ENCODE results near the gene C5. TPM values are rescaled to one million over a fixed set of nuclear protein-coding genes. Genes with fewer than 3 reads are reported as not detected.

The C5 gene
- total RNA-seq, 1 experiment from 2014 or later = 0.66 TPM

DNA sequence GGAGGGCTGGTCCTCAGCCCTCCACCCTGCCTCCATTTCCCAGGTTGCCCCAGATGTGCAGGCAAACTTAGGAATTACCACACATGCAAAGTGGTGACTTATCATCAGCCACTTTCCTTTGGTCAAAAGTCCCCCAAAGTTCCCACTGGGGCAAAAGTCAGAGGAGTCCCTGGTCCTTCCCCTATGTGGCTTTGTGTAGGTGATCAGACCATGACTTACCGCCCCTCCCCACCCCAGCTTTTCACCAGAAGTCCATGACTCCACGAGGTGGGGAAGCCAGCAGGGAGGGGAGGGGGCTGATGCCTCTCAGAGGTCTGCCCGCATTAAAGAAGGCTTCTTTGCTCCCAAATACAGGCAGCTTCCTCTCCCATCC is 129.3 kb downstream of the C5 start (continued):
- TF ChIP-seq TCF7L2 (IDR thresholded peaks at IDR 0.05; ENCODE audit: borderline replicate concordance, extremely low read depth, insufficient read depth, insufficient read length) (no peak), EZH2phosphoT487 (IDR thresholded peaks at IDR 0.05; ENCODE audit: borderline replicate concordance) (no peak), CEBPB (IDR thresholded peaks at IDR 0.05; ENCODE audit: low read depth) (no peak), SRF (IDR thresholded peaks at IDR 0.05; ENCODE audit: low read depth) (no peak)

DNA sequence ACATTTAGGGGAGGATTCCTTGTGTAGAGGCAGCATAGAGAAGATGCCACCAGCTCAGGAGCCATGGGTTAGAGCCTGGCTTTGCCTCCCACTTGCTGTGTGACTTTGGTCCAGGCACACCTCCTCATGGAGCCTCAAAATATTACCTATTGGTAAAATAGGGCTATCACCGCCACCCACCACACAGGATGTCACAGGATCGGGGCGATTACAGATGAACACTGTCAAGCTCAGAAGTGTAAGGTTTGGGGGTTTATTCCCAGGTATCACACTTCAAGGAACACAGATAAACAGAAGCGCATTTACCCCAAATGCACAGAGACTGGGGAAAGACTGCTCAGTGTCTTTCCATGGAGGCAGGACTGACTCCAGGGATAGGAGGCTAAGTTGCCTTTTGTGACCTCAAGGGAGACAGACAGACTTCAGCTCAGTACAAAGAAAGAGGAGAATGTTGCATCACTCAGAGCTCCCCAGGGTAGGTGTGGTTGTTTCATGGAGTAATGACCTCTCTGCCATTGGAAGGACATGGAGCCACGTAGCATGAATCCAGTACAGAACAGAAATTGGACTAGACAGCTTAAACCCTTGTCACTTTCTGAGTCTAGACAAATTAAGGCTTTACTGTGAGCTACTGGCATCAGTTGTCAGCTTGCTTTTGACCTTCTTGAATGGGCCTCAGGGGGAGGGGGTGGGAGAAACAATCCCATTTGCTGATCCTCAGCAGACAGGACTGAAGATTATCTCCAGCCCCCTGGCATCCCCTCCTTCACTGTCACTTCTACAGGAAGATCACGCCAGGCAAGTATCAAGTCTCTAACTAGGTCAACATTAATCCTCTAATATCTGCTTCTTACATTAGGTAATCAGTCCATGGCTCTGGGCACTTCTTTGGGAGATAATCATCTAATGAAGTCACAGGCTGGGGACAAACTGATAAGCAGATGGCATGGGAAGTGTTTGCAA is 130.0 kb downstream of the C5 start:
- no peaks in the 10 kb centered on the region for H3K27me3 ChIP-seq (ENCODE audit: insufficient read depth, low read length)
- no peaks in the 10 kb centered on the region for H3K4me1 ChIP-seq (ENCODE audit: control insufficient read depth in 1 of 2, insufficient read depth in 2 of 2, low read length in 2 of 2)
- H2AFZ ChIP-seq (ENCODE audit: low read depth, low read length, poor library complexity, severe bottlenecking) = no peak overlapping the region
- H3K9me2 ChIP-seq (ENCODE audit: insufficient read depth) = no peaks in the 10 kb centered on the region
- no peak for ATAC-seq
- H4K20me1 ChIP-seq (ENCODE audit: insufficient read depth) = no peaks in the 10 kb centered on the region
- no peak overlapping the region for H3K4me3 ChIP-seq (replicated peaks in 1 of 2; ENCODE audit: low read depth in 1 of 2, low read length in 2 of 2)
- H3K9me3 ChIP-seq (ENCODE audit: control insufficient read depth in 1 of 2, insufficient read depth in 1 of 2, low read depth in 1 of 2, low read length in 2 of 2) = no peaks in the 10 kb centered on the region
- ChIA-PET POLR2A (no interaction called here), RAD21 (ENCODE audit: low non-redundant PET in 1 of 2, low total read pairs in 2 of 2, uncharacterized antibody in 2 of 2, unreplicated experiment in 2 of 2) (no interaction called here), CTCF (no interaction called here)
- no peaks in the 10 kb centered on the region for H3K36me3 ChIP-seq (ENCODE audit: control insufficient read depth in 1 of 2, insufficient read depth in 2 of 2, low read length in 2 of 2)
- no peak overlapping the region for H3K27ac ChIP-seq (ENCODE audit: low read depth, low read length)
- H3K4me2 ChIP-seq (ENCODE audit: low read length) = no peak overlapping the region
- BruUV-seq (replicated peaks) = no TSS peak
- no peak for DNase-seq (ENCODE audit: low read depth, low spot score)
- no peak overlapping the region for H3K9ac ChIP-seq (ENCODE audit: low read length)
- no peaks in the 10 kb centered on the region for H3K79me2 ChIP-seq (ENCODE audit: insufficient read depth, low read length)
- intact Hi-C loops (cut with micrococcal nuclease) = no loop called here
- no peak for TF ChIP-seq CEBPB (IDR thresholded peaks at IDR 0.05; ENCODE audit: low read depth)
- no peak for TF ChIP-seq TCF7L2 (IDR thresholded peaks at IDR 0.05; ENCODE audit: borderline replicate concordance, extremely low read depth, insufficient read depth, insufficient read length)
- TF ChIP-seq ELF1 (IDR thresholded peaks at IDR 0.05; ENCODE audit: borderline replicate concordance, low read depth) = no peak
- TF ChIP-seq POLR2A (IDR thresholded peaks at IDR 0.05; ENCODE audit: borderline replicate concordance, extremely low read depth, insufficient read depth, insufficient read length) = no peak
- TF ChIP-seq, protein P1, sequence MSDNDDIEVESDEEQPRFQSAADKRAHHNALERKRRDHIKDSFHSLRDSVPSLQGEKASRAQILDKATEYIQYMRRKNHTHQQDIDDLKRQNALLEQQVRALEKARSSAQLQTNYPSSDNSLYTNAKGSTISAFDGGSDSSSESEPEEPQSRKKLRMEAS (IDR thresholded peaks at IDR 0.05) = no peak
- no peak for TF ChIP-seq EZH2phosphoT487 (IDR thresholded peaks at IDR 0.05; ENCODE audit: borderline replicate concordance)
- no peak for TF ChIP-seq EGR1 (IDR thresholded peaks at IDR 0.05; ENCODE audit: low read depth)
- TF ChIP-seq, protein P2, sequence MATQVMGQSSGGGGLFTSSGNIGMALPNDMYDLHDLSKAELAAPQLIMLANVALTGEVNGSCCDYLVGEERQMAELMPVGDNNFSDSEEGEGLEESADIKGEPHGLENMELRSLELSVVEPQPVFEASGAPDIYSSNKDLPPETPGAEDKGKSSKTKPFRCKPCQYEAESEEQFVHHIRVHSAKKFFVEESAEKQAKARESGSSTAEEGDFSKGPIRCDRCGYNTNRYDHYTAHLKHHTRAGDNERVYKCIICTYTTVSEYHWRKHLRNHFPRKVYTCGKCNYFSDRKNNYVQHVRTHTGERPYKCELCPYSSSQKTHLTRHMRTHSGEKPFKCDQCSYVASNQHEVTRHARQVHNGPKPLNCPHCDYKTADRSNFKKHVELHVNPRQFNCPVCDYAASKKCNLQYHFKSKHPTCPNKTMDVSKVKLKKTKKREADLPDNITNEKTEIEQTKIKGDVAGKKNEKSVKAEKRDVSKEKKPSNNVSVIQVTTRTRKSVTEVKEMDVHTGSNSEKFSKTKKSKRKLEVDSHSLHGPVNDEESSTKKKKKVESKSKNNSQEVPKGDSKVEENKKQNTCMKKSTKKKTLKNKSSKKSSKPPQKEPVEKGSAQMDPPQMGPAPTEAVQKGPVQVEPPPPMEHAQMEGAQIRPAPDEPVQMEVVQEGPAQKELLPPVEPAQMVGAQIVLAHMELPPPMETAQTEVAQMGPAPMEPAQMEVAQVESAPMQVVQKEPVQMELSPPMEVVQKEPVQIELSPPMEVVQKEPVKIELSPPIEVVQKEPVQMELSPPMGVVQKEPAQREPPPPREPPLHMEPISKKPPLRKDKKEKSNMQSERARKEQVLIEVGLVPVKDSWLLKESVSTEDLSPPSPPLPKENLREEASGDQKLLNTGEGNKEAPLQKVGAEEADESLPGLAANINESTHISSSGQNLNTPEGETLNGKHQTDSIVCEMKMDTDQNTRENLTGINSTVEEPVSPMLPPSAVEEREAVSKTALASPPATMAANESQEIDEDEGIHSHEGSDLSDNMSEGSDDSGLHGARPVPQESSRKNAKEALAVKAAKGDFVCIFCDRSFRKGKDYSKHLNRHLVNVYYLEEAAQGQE (IDR thresholded peaks at IDR 0.05; ENCODE audit: low read depth) = no peak
- TF ChIP-seq ZNF274 (IDR thresholded peaks at IDR 0.05; ENCODE audit: low read depth, low read length) = no peak
- no peak for TF ChIP-seq SRF (IDR thresholded peaks at IDR 0.05; ENCODE audit: low read depth)
- TF ChIP-seq EZH2 (IDR thresholded peaks at IDR 0.05) = no peak
- no peak for TF ChIP-seq JUND (IDR thresholded peaks at IDR 0.05)
- TF ChIP-seq YY1 (IDR thresholded peaks at IDR 0.05; ENCODE audit: extremely low read depth, insufficient replicate concordance, low read depth, low read length) = no peak
- no peak for TF ChIP-seq CBX3 (IDR thresholded peaks at IDR 0.05; ENCODE audit: low read depth)
- TF ChIP-seq SIN3A (IDR thresholded peaks at IDR 0.05; ENCODE audit: low read depth) = no peak
- no peak for TF ChIP-seq SP1 (IDR thresholded peaks at IDR 0.05; ENCODE audit: low read depth)
- TF ChIP-seq, protein P3, sequence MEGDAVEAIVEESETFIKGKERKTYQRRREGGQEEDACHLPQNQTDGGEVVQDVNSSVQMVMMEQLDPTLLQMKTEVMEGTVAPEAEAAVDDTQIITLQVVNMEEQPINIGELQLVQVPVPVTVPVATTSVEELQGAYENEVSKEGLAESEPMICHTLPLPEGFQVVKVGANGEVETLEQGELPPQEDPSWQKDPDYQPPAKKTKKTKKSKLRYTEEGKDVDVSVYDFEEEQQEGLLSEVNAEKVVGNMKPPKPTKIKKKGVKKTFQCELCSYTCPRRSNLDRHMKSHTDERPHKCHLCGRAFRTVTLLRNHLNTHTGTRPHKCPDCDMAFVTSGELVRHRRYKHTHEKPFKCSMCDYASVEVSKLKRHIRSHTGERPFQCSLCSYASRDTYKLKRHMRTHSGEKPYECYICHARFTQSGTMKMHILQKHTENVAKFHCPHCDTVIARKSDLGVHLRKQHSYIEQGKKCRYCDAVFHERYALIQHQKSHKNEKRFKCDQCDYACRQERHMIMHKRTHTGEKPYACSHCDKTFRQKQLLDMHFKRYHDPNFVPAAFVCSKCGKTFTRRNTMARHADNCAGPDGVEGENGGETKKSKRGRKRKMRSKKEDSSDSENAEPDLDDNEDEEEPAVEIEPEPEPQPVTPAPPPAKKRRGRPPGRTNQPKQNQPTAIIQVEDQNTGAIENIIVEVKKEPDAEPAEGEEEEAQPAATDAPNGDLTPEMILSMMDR (IDR thresholded peaks at IDR 0.05 in 2 of 3, conservative IDR thresholded peaks at IDR 0.05 in 1 of 3; ENCODE audit: borderline replicate concordance in 1 of 3, insufficient read depth in 1 of 3, low read depth in 2 of 3, low read length in 2 of 3) = no peak
- TF ChIP-seq RAD21 (IDR thresholded peaks at IDR 0.05; ENCODE audit: low read depth) = no peak
- TF ChIP-seq, protein P4, sequence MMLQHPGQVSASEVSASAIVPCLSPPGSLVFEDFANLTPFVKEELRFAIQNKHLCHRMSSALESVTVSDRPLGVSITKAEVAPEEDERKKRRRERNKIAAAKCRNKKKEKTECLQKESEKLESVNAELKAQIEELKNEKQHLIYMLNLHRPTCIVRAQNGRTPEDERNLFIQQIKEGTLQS (IDR thresholded peaks at IDR 0.05) = no peak

Measured in HCT116 (cell line).